Spleen (tissue), 7 donors: ENCODE data around the gene CLDN2.

Source experiments
- CTCF ChIP-seq, 11 experiments: fragments of 200-600 bp in 7 of 11; fragments of 450-650 bp in 4 of 11; sonication (generic) in 4 of 11; IDR thresholded peaks in 8 of 11; conservative IDR thresholded peaks in 3 of 11; 1 replicate in 7 of 11; 2 replicates in 4 of 11; pipeline versions ENCODE4 v1.4.0 to v1.8.0; 2016 to 2021; ENCODE audit warnings: antibody characterized with exemption in 11 of 11, inconsistent platforms in 4 of 11, mild to moderate bottlenecking in 1 of 11
- POLR2A ChIP-seq, 3 donors: fragments of 450-650 bp; IDR thresholded peaks; one replicate each; pipeline ENCODE4 v1.5.1; 2017; ENCODE audit warnings: antibody characterized with exemption in 3 of 3, mild to moderate bottlenecking in 1 of 3
- donor health status: DM: no; HTN: no; CAD: no; lungs with moderate emphysema.
- donor health status: DM: no; HTN: no; CAD: no.
- donor health status: DM: no; HTN: no; CAD: no.

GRCh38 chrX:106901781-106902219 is 18.4 kb upstream of the CLDN2 start:
- TF ChIP-seq POLR2A (IDR thresholded peaks at IDR 0.05) (no peak), CTCF (IDR thresholded peaks at IDR 0.05 in 8 of 11, conservative IDR thresholded peaks at IDR 0.05 in 3 of 11) (no peak)
